HG02870 (cell line): ENCODE results near the gene ADM5.

Experiments used
- ATAC-seq: cut with Tn5 transposase; IDR thresholded peaks from one replicate; pipeline ENCODE4 v1.9.1; 2021; ENCODE audit warnings: mild to moderate bottlenecking, moderate library complexity; ENCODE audit not compliant: unreplicated experiment

ADM5 gene

DNA sequence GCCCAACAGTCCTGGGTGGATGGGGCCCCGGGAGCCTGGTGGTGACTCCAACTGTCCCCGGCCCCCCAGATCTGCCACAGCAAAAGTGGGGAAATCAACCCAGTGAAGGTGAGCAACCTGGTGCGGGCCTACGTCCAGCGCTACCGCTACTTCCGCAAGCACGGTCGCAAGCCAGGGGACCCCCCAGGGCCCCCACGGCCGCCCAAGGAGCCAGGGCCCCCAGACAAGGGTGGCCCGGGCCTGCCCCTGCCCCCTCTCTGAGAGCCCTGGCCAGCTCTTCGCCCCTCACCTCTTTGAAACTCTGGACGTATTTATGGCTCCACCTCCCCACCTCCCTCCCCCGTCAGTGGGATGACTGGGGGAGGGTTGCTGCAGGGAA, 31.3 kb upstream of the ADM5 start:
- no peak for ATAC-seq

DNA sequence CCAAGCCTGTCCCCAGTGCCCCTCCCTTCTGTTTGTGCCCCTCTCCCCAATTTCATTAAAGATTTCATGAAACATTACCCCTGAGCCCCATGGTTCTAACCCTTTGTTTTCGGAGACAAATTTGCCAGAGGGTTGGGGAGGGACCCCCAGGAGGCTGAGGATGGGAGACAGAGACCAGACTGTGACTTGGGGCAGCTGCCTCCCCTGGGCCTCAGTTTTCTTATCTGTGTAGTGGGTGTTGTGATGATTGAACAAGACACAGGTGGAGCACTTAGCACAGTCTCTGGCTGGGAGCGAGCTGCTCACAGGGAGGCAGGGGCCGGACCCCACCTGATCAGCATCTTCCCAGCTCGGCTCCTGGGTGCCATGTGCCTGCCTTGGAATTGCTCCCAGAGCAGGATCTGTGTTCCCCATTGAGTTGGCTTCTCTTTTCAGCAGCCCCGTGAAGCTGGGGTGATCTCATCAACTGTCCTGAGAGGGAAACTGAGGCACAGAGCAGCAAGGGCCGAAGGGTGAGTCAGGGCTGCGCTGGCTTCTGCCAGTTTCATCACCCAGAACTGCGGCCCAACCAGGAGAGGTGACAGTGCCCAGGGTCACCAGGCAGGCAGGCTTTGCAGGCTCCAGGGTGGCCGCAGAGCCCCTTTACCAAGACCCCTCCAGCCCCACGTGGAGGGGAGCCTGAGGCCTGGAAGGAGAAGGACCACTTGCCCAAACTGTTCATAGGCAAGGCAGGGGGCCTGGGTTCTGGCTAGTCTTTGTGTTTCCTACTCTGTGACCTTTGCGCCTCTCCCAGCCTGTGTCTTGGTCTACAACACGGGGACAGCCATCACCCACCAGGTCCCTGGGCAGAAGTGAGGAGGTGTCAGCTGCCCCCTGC, 30.6 kb upstream of the ADM5 start:
- no peak for ATAC-seq

DNA sequence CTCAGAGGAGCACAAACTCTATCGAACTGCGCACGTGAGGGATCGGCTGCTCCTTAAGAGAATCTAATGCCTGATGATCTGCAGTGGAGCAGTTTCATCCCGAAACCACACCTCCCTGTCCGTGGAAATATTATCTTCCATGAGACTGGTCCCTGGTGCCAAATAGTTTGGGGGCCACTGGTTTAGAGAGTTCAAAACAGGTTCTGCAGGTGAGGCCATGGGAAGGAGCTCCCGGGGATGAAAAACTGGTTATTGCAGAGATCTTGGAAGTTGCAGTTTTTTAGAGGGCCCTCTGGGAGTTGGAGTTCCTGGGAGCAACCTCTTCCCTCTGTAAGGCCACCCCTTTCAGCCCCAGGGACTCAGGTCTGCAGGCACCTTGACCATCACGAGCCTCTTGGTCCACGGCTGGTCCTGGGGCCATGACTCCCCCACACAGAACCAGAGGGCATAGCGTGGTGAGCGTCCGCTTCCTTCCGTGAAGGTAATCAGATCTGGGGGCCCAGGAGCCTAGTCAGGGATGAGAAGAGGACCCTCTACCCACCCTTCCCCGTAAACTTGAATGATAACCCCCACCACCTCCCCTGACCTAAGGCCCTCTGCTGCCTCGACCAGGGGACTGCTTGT, 28.9 kb upstream of the ADM5 start:
- ATAC-seq, result no peak

DNA sequence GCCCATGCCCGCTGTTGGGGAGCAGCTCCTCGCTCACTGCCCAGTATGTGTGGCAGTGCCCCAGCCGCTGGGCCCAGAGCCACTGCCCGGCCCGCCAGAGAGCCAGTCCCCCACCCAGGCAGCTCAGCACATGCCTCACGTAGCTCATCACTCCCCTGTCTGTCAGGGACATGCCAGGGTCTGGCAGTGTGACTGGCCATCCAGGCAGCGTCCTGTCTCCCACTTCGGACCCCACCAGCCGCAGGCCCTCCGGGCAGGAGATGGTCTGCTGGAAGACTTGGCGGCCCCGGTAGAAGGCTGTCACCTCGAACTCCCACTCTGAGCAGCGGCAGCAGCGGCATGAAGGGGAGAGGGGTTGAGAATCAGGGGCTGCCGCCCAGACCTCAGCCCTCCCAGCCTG, 27.4 kb upstream of the ADM5 start:
- ATAC-seq, result no peak

DNA sequence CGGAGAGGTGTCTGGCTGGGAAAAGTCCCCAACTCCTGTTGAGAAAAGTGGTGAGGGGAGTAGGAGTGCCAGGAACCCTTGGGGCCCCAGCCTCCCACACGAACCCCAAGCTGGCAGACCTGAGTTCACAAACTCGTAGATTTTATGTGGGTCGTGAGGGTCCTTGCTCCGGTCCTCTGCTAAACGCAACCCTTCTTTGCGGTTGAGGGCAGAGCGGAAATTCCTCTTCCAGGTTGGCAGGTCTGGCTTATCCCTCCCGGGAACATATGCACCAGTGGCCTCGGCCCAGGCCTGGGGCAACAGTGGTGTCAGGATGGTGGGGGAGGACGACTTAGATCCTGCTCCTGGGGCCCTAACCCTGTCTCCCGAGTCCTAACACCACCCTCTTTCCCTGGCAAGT, 26.2 kb upstream of the ADM5 start:
- ATAC-seq, result no peak

DNA sequence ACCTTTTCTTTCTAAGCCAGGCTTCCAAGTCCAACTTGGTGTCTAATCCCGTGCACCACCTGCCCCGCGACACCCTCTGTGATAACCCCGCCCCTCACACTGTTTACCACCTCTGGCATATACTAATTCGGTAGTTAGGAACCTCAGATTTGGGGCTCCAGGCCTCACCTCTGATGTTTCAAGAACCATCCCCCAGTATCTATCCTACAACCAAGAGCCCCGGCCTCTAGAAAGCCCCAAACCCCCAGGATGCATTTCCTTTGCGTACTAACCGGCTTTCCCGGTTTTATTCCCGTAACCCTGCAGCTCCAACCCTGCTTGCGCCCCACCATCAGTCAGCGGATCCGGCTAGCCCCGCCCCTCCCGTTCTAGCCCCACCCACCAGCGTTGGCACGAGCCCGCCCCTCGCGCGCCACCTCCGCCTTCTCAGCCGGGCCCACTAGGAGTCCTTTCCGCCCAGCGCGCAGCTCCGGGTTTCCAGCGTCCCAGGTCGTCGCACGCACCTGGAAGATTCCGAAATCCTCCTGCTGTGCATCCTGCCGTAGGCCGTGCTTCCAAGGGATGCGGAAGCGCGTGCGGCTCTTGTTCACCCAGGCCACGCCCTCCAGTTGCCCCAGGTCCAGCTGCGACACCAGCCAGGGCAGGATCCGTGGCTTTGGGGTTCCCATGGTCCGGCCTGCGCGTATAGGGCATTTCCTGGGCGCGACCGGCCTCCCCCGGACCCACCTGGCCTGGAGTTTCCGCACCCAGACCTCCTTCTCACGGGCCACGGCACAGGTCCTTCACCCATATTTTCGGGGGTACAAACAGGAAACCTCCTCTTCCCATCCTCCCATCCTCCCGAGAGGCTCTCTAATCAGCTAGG, 25.0 kb upstream of the ADM5 start:
- no peak for ATAC-seq

DNA sequence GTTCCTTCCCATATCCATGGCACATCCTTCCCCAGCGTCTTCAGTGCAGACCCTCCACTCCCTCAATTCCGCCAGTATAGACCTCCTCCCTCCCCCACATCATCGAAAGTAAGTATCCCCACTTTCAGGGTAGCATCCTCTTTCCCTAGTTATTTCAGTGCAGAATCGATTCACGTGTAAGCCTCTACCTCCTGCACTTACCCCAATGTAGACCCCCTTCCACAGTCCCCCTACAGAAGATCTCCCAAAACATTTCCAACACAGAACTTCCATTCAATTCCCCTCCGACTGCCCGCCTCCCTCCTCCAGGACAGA, 24.4 kb upstream of the ADM5 start:
- no peak for ATAC-seq

DNA sequence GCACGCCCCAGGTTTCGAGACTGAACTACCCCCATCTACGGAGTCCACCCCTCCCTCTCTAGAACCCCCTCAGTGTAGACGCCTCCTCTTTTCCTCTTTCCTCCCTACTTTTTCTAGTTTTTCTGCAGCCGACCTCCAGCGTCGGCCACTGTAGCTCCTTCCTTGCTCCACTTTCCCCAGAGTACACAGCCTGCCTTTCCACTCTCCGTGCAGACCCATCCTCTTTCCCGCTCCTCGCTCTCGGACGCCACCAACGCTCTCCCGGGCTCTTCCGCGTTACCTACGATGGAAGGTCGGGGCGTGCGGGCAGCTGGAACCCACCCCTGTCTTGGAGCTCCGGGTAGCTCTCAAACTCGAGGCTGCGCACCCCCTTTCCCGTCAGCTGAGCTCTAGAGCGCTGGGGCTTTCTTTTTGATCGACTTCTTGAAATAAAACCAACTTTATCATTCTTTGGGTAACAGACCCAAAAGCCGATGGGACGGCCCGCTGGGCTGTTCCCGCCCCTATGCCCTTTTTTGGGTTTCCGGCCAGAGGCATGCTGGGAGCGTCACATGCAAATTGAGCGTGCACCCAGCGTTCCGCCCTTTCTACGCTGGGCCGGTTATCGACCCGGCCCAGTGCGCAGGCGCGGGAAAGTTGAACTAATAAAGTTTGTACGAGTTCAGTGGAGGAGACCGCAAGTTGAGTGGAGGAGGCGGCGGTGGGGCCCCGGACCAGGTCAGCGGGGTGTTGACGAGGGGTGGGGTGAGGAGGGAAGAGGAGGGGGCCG, 23.9 kb upstream of the ADM5 start, which contains the start of the genes BCL2L12 and IRF3:
Gene BCL2L12, plus strand, starts transcription at position 583 of the 769 bp plus-strand sequence. CDS start 760 bp downstream, outside the sequence.
Gene IRF3, minus strand, starts transcription at position 507 of the 769 bp plus-strand sequence. CDS start 1,019 bp downstream, outside the sequence.
- ATAC-seq, result peak; percentile 84

DNA sequence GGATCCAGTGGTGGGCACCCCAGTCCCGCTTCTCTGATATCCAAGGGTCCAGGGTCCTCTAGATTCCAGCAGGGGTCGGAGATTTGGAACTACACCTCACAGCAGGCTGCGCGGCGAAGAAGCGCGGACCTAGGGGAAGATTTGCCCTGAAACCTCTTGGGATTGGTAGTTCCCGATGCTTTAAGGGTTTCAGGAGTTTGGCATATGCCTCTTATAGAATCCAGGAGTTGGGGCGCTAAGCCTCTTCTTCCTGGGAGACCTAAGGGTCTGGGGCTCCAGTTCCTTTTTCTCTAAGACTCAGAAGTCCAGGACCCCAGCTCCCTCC, 23.3 kb upstream of the ADM5 start:
- no peak for ATAC-seq

DNA sequence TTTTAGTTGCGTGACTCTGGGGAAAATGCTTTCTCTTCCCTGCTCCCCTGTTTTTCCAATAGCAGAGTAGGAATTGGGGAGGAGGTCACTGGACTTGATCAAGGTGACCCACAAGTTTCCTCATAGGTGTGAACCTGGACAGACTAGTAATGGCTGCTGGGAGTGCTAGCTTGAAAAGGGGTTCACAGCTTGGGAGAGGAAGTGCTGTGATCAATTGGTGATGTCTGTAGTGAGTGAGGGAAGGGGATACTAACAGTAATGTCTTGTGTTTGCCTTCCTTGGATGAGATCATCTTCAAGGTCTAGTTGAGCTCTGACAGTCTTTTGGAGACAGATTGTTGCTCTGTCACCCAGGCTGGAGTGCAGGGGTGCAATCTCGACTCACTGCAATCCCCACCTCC, 21.9 kb upstream of the ADM5 start:
- no peak for ATAC-seq

DNA sequence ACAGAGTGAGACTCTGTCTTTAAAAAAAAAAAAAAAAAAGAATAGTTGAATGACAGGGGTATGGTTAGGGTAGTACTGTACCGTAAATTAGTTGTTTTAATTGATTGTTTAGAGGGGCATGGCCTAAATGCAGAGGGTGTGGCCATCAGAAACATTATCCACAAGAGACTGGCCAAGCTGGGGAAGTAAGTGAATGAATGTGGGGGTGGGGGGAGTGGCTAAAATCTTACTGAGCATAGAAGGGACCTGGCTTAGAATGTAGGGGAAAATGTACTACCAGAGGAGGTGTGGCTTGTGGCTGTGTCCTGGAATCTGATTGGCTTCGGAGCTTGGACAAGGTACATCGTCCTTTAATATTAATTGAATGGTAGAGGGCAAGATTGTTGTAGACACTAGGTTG, 19.9 kb upstream of the ADM5 start:
- ATAC-seq, result no peak

DNA sequence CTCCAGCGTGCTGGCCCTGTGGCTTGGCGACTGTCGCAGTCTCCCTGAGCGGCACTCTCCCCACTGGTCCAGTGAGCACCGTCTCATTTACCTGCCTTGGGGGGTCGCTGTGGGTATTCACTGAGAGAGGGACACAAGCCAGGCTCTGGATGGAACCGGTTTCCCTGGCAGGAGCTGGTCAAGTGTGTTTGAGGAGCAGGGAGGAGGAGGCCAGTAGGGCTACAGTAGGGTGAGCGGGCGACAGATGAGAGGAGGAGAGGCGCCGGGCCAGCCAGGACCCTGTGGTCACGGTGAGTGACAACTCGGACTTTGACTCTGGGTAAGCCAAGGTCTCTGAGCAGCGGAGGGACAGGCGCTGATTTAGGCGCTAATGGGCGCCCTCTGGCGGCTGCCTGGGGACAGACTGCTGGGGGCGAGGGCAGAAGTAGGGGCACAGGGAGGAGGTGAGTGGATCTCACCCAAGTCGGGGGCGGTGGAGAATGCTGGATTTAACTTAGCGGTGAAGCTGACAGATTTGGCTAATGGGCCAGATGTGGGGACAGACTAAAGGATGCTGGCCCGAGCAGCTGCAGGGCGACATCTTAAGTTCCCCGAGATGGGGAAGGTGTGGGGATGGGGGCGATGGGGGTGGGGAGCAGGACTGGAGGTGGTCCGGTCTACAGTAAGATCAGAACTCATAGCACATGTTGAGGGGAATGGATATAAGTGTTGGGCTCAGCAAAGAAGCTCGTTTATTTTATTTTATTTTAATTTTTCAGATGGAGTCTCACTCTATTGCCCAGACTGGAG, 17.1 kb upstream of the ADM5 start:
- no peak for ATAC-seq

DNA sequence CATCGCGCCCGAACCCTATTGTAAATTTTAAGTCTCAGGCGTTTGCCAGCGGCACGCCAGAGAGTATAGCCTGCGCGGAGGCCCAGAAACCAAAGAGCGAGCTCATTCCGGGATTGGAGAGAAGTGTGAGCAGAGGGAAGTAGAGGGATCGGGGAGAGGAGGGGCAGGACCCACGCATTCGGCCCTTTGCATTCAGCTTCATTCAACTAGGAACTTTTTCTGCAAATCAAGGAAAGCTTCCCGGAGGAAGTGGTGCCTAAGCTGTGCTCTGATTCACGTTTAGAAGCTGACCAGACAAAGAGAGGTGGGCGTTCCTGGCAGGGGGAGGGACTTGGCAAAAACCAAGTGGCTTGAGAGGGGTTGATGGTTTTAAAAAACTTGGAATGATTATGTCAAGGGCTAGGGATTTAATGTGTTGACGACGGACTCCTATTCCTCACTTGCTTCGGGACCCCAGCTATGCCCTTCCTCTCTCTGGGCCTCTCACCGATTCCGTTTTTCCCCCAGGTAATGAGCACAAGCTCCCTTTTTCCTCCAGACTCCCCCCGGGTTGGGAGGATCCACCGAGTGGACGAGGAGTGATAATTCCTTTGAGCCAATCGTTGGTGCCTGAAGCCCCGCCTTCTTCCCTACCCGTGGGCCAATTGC, 13.1 kb upstream of the ADM5 start:
- peak; percentile 17 for ATAC-seq

DNA sequence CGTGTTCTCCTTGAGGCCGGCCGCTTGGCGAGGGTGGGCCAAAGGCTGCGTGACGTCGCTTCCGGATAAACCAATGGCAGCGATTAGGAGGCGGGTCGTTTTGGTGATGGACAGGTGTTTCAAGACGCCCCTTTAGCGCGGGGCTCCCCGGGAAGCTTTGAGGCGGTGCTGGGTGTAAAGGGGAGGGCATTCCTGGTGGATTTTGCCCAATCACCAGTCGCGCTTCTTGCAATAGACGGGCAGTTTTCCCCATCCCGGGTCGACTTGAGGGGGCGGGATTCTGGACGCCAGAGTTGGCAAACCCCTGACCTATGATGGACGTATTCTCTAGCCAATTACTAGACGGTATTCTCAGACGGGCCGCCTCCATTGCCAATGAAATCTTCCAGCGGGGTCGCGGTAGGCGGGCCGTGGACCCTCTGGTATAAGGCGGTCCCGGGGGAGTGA, 12.6 kb upstream of the ADM5 start:
- peak; percentile 65 for ATAC-seq

DNA sequence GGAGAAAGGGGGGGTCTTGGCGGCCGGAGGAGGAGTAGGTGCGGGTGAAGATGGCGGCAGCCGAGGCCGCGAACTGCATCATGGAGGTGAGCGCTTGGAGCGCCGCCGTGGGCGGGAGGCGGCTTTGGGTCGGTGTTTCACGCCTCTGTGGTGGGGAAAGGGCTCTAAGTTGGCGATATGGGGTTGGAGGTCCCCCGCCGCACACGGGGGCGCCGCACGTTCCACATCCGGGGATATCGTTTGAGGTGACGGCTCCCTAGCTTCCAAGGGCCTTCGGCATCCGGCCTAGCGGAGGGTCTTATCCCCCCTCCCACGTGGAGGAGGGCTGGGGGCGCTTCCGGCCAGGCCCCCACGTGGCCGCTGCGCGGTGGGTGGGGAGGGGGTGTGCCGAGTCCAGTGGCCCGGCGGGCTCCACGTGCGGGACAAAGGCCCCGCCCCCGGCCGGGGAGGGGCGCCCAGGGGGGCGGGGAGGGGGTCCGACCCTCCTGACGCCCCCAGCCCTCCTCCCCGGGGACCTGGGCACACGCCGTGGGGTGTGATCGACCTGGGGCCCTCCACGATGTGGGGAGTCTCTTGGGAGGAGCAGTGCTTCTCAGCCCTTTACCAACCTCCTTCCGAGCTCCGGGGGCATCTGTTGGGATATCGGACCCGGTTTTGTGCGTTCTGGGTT, 12.0 kb upstream of the ADM5 start, which contains the start of gene PRMT1:
Gene PRMT1, plus strand, starts transcription at position 41 of the 670 bp plus-strand sequence. Its CDS starts 10 bp downstream, at position 51.
- no peak for ATAC-seq

DNA sequence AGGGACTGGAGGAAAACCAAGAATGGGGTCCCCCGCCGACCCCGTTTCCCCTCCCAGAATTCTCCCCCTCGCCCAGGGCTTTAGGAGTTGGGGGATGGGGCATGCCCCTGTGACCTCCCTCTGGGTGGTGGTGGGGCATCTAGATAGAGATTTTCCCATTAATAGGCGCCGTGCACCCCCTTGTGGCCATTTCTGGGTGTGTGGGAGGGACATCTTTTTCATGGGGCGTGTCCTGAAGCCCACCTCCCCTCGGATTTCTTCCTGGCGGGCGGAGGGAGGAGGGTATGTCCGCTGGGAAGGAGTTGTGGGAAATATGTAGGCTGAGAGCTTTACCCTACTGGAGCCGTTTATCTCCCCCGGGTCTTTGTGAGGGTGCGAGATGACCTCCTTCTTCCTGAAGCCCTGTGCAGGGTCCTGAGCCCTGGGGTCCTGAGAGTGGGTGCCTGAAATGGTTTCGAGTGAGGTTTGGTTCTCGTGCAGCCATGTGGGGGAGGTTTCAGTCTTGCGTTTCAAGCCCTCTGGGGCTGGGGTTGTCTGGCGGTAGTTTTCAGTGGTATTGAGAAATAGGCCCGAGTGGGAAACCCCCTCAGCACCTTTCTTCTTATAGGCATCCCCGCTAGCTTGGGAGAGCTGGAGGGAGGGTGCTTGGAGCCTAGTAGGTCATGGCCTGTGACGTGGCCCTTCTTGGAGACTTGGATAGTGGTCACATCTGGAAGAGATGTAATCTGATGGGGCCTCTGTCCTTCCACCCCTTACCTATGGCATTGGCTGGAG, 11.3 kb upstream of the ADM5 start:
- ATAC-seq, result no peak

DNA sequence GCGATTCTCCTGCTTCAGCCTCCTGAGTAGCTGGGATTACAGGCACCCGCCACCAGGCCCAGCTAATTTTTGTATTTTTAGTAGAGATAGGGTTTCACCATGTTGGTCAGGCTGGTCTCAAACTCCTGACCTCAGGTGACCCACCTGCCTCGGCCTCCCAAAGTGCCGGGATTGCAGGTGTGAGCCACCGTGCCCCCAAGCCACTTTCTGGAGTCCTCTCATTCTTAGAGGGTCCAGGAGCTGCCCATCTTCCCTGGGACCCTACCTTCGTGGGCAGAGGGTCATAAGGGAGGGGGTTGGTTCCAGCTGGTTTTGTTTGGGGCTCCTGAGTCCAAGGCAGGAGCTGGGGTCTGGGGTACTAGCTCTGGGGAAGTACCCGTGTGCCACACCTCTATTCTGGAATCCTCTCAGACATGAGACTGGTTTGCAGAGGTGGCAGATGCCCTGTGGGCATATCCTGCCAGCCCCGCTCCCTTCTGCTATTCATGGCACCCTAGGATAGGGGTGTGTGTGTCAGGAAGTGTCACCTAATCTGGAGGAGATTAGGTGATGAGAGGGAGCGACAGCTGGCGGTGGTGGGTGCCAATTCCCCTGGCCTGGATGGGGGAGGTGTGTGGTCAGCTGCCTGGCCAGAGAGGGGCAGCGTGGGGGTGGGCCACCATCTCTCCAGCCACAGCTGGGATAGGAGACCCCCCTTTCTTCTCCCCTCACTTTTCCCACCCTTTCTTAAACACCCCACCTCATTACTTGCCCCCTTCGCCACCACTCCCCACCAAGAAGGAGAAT, 10.2 kb upstream of the ADM5 start:
- ATAC-seq, result no peak
